Inferior parietal cortex (tissue), 1 donor: ENCODE measurements around the gene NAT14.

Source experiments
- DNase-seq: peaks from one replicate; pipeline ENCODE4 v3.0.0-alpha.2; 2016; ENCODE audit errors: extremely low spot score

The NAT14 gene

GRCh38 chr19:55536366-55536765 lies 51.4 kb downstream of the NAT14 start:
- DNase-seq = no peak
